22Rv1 (cell line): ENCODE data around the gene DUSP9.

ENCODE experiments used
- ZFX ChIP-seq: fragments of 450-650 bp; IDR thresholded peaks from 2 replicates; pipeline ENCODE4 v1.6.1; 2017; ENCODE audit warnings: antibody characterized with exemption, borderline replicate concordance
- TF ChIP-seq, protein P1 (sequence below): fragments of 450-650 bp; IDR thresholded peaks from 2 replicates; pipeline ENCODE4 v1.5.1; 2017; ENCODE audit warnings: mild to moderate bottlenecking

DNA sequence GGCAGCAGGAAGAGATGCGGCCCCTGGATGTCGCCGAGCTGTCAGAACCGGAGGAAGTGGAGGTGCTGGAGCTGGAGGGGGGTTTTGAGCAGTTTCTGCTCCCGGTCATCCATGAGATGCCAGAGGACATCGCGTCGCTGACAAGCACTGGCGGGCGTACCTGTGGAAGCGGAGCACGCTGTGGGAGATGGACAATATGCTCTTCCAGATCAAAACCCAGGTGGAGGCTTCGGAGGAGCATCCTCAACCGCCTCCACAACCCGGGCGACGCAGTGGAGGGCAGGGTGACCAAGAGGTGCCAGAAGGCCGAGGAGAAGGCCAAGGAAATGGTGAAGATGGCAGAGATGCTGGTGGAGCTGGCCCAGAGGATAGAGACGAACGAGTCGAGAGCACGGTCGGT, 40.5 kb upstream of the DUSP9 start:
- TF ChIP-seq, protein P1, sequence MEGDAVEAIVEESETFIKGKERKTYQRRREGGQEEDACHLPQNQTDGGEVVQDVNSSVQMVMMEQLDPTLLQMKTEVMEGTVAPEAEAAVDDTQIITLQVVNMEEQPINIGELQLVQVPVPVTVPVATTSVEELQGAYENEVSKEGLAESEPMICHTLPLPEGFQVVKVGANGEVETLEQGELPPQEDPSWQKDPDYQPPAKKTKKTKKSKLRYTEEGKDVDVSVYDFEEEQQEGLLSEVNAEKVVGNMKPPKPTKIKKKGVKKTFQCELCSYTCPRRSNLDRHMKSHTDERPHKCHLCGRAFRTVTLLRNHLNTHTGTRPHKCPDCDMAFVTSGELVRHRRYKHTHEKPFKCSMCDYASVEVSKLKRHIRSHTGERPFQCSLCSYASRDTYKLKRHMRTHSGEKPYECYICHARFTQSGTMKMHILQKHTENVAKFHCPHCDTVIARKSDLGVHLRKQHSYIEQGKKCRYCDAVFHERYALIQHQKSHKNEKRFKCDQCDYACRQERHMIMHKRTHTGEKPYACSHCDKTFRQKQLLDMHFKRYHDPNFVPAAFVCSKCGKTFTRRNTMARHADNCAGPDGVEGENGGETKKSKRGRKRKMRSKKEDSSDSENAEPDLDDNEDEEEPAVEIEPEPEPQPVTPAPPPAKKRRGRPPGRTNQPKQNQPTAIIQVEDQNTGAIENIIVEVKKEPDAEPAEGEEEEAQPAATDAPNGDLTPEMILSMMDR: no peak
- TF ChIP-seq ZFX: no peak
